Stimulated activated naive B cell treated with anti-CD40 and anti-IgM and Interleukin-4, amounts not matched to agents 10 μg/mL and 1 μg/mL and 100 μg/mL, for 72 hours (primary cell): ENCODE data around the gene KRTAP1-4.

ENCODE experiments used
- ATAC-seq, 2 donors: fragments of 150-1000 bp; cut with Tn5 transposase; replicated peaks; 2 replicates each; pipeline ENCODE4 v1.10.0; 2021; ENCODE audit warnings: moderate library complexity in 1 of 2
- DNase-seq: peaks from one replicate; pipeline ENCODE4 v3.0.0; 2021
- H3K27ac Mint-ChIP-seq: one replicate; pipeline ENCODE4 v1.8.0; 2022; ENCODE audit warnings: mild to moderate bottlenecking, mixed read lengths
- H3K27me3 Mint-ChIP-seq, 2 donors: one replicate each; pipeline ENCODE4 v1.8.0; 2022; ENCODE audit warnings: mixed read lengths in 2 of 2
- H3K36me3 Mint-ChIP-seq, 2 donors: one replicate each; pipeline ENCODE4 v1.8.0; 2022; ENCODE audit warnings: mixed read lengths in 2 of 2, mild to moderate bottlenecking in 1 of 2
- H3K4me1 Mint-ChIP-seq, 2 donors: one replicate each; pipeline ENCODE4 v1.8.0; 2022; ENCODE audit warnings: mixed read lengths in 2 of 2, mild to moderate bottlenecking in 1 of 2
- H3K4me3 Mint-ChIP-seq, 2 donors: one replicate each; pipeline ENCODE4 v1.8.0; 2022; ENCODE audit warnings: mild to moderate bottlenecking in 2 of 2, mixed read lengths in 2 of 2, moderate library complexity in 1 of 2
- H3K9me3 Mint-ChIP-seq, 2 donors: one replicate each; pipeline ENCODE4 v1.8.0; 2022; ENCODE audit warnings: mixed read lengths in 2 of 2, mild to moderate bottlenecking in 1 of 2

The KRTAP1-4 gene

DNA sequence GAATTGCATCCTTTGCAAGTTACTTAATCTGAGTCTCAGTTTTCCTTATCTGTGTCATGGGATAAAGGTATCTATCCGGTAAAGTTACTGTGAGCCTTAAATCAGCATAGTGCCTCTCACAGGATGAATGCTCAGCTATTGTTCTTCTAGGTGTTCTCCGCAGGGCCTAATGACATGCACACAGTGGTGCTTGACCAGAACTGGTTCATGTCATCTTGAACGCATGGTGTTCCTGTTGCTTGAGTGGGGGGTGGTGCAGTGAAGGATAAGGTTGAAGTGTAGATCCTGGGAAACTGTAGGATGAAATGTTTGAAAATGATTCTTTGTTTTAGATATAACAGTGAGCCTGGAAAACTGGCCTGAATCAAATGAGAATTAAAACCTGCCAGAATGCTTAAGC lies 49.9 kb downstream of the KRTAP1-4 start:
- H3K4me3 Mint-ChIP-seq, result no peak overlapping the region
- H3K4me1 Mint-ChIP-seq, result no peaks in the 10 kb centered on the region
- ATAC-seq, result no peak
- peaks cover 23 to 29% of the 10 kb centered on the region in 2 donors for H3K27me3 Mint-ChIP-seq
- no peak for DNase-seq
- no peaks in the 10 kb centered on the region for H3K9me3 Mint-ChIP-seq
- no peaks in the 10 kb centered on the region for H3K36me3 Mint-ChIP-seq
- no peak overlapping the region for H3K27ac Mint-ChIP-seq
